ENCODE results near the gene IFNK. TPM values are rescaled to one million over a fixed set of nuclear protein-coding genes. Genes with fewer than 3 reads are reported as not detected.
A peak's percentile ranks its signal among the peaks of the same experiment; 100 is the strongest.

IFNK gene
- total and polyA plus RNA-seq, 2 experiments from 2014 or later = not detected

- ATAC-seq (peak; percentile 69), DNase-seq (ENCODE audit: low spot score) (peak; percentile 75)
- Histone ChIP-seq H3K79me2 (replicated peaks; ENCODE audit: insufficient read depth) (peaks cover 23% of the 10 kb centered on the region; the same call in 1 of the 2 replicates), H2AFZ (peak overlapping the region; percentile 93), H3K9me2 (ENCODE audit: insufficient read depth) (peaks cover 5% of the 10 kb centered on the region), H4K20me1 (replicated peaks; ENCODE audit: insufficient read depth) (no peaks in the 10 kb centered on the region), H3K4me2 (peak overlapping the region; percentile 84), H3K36me3 (ENCODE audit: insufficient read depth) (no peaks in the 10 kb centered on the region; the same call in 1 of the 2 replicates), H3F3A (replicated peaks; ENCODE audit: low read depth) (no peaks in the 10 kb centered on the region), H3K4me1 (ENCODE audit: insufficient read depth) (peaks cover 30% of the 10 kb centered on the region), H3K4me3 (peak overlapping the region; percentile 86), H3K27ac (ENCODE audit: low read depth) (no peak overlapping the region), H3K27me3 (ENCODE audit: insufficient read depth) (peaks cover 10% of the 10 kb centered on the region; the same call in 1 of the 2 replicates)
- peaks cover 9% of the 10 kb centered on the region for H3K27me3 Mint-ChIP-seq (ENCODE audit: insufficient read depth, low read depth, poor library complexity)
- H3K36me3 Mint-ChIP-seq (ENCODE audit: low read depth) = peaks cover 9% of the 10 kb centered on the region; the same call in 2 of the 3 replicates
- no peaks in the 10 kb centered on the region for H3K9me3 Mint-ChIP-seq
- TF ChIP-seq CREB1 (CRISPR knock-in tag; IDR thresholded peaks at IDR 0.05; ENCODE audit: low read depth) = 0 out of 2 replicates have a peak, but pooled peaks have one; percentile 9
- no peak for TF ChIP-seq ZNF114 (CRISPR knock-in tag; IDR thresholded peaks at IDR 0.05)
- H3K4me3 Mint-ChIP-seq = peak overlapping the region; percentile 98
- peak overlapping the region; percentile 89; the same call in 1 of the 2 replicates for H3K27ac Mint-ChIP-seq
- peaks cover 49% of the 10 kb centered on the region for H3K4me1 Mint-ChIP-seq
These were observed 4.8 kb downstream of the IFNK start for GRCh38 chr9:27528886-27529315.

GRCh38 chr9:27529316-27530278 is 5.5 kb downstream of the IFNK start, which contains the start of gene MOB3B:
MOB3B (minus strand) TSS chr9:27529814; CDS start chr9:27455550, 74,264 bp downstream.
- Histone ChIP-seq H3K4me3 (peak within 1 kb of the TSS; percentile 86), H3K4me1 (ENCODE audit: insufficient read depth) (peaks cover 30% of the 10 kb centered on the region), H3K27ac (ENCODE audit: low read depth) (peak within 1 kb of the TSS; percentile 78), H3K9me2 (ENCODE audit: insufficient read depth) (peaks cover 1% of the 10 kb centered on the region), H3K79me2 (replicated peaks; ENCODE audit: insufficient read depth) (peaks cover 22% of the 10 kb centered on the region; the same call in 1 of the 2 replicates), H4K20me1 (replicated peaks; ENCODE audit: insufficient read depth) (no peaks in the 10 kb centered on the region), H3K36me3 (ENCODE audit: insufficient read depth) (no peaks in the 10 kb centered on the region; the same call in 1 of the 2 replicates), H3K27me3 (ENCODE audit: insufficient read depth) (peaks cover 10% of the 10 kb centered on the region; the same call in 1 of the 2 replicates), H3F3A (replicated peaks; ENCODE audit: low read depth) (no peaks in the 10 kb centered on the region), H2AFZ (peak within 1 kb of the TSS; percentile 93), H3K4me2 (peak within 1 kb of the TSS; percentile 84)
- Mint-ChIP-seq H3K27me3 (ENCODE audit: insufficient read depth, low read depth, poor library complexity) (peaks cover 9% of the 10 kb centered on the region), H3K36me3 (ENCODE audit: low read depth) (peaks cover 4% of the 10 kb centered on the region; the same call in 1 of the 3 replicates), H3K9me3 (no peaks in the 10 kb centered on the region), H3K27ac (peak within 1 kb of the TSS; percentile 89; the same call in 1 of the 2 replicates), H3K4me3 (peak within 1 kb of the TSS; percentile 98), H3K4me1 (peaks cover 46% of the 10 kb centered on the region)
- ATAC-seq (peak; percentile 70), DNase-seq (ENCODE audit: low spot score) (peak; percentile 78)
- TF ChIP-seq CREB1 (CRISPR knock-in tag; IDR thresholded peaks at IDR 0.05; ENCODE audit: low read depth) = no peak
- TF ChIP-seq CTCF (conservative IDR thresholded peaks at IDR 0.05; ENCODE audit: low read depth in 2 of 2) = peak; percentile 71 to 80
- TF ChIP-seq STAT1 (IDR thresholded peaks at IDR 0.05; ENCODE audit: unreplicated experiment) = no peak
- no peak for TF ChIP-seq REST (IDR thresholded peaks at IDR 0.05; ENCODE audit: unreplicated experiment)
- TF ChIP-seq JUNB (IDR thresholded peaks at IDR 0.05; ENCODE audit: unreplicated experiment) = no peak
- TF ChIP-seq NANOG (IDR thresholded peaks at IDR 0.05; ENCODE audit: borderline replicate concordance) = no peak
